Measurements from ENCODE around the gene VASP. TPM values are rescaled to one million over a fixed set of nuclear protein-coding genes. Genes with fewer than 3 reads are reported as not detected.

VASP gene
- total and polyA plus RNA-seq, 2 of the 13 experiments (the other 11 are each of a cell fraction or from before 2014, with no cell fraction given), result 41.8 to 67.1 TPM

DNA sequence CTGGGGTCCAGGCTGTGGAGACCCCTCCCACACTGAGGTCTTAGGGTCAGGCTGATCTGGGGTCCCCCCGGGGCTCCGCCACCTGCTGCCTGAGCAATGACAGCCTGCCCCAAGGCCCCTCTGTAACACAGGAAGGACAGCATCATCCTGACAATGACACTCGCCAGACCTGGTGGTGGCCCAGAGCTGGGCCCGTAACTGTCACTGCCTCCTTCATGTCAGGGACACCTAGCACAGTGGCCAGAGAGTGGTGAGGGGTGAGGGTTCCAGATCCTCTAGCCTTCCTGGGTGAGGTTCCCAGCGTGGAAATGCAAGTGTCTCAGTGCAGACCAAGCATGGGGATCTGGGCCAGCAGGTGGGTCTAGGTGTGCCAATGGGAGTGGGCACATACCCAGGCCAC is 49.6 kb downstream of the VASP start (continued):
- TF ChIP-seq, protein P1, sequence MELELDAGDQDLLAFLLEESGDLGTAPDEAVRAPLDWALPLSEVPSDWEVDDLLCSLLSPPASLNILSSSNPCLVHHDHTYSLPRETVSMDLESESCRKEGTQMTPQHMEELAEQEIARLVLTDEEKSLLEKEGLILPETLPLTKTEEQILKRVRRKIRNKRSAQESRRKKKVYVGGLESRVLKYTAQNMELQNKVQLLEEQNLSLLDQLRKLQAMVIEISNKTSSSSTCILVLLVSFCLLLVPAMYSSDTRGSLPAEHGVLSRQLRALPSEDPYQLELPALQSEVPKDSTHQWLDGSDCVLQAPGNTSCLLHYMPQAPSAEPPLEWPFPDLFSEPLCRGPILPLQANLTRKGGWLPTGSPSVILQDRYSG (CRISPR knock-in tag; IDR thresholded peaks at IDR 0.05), result no peak
- TF ChIP-seq, protein P2, sequence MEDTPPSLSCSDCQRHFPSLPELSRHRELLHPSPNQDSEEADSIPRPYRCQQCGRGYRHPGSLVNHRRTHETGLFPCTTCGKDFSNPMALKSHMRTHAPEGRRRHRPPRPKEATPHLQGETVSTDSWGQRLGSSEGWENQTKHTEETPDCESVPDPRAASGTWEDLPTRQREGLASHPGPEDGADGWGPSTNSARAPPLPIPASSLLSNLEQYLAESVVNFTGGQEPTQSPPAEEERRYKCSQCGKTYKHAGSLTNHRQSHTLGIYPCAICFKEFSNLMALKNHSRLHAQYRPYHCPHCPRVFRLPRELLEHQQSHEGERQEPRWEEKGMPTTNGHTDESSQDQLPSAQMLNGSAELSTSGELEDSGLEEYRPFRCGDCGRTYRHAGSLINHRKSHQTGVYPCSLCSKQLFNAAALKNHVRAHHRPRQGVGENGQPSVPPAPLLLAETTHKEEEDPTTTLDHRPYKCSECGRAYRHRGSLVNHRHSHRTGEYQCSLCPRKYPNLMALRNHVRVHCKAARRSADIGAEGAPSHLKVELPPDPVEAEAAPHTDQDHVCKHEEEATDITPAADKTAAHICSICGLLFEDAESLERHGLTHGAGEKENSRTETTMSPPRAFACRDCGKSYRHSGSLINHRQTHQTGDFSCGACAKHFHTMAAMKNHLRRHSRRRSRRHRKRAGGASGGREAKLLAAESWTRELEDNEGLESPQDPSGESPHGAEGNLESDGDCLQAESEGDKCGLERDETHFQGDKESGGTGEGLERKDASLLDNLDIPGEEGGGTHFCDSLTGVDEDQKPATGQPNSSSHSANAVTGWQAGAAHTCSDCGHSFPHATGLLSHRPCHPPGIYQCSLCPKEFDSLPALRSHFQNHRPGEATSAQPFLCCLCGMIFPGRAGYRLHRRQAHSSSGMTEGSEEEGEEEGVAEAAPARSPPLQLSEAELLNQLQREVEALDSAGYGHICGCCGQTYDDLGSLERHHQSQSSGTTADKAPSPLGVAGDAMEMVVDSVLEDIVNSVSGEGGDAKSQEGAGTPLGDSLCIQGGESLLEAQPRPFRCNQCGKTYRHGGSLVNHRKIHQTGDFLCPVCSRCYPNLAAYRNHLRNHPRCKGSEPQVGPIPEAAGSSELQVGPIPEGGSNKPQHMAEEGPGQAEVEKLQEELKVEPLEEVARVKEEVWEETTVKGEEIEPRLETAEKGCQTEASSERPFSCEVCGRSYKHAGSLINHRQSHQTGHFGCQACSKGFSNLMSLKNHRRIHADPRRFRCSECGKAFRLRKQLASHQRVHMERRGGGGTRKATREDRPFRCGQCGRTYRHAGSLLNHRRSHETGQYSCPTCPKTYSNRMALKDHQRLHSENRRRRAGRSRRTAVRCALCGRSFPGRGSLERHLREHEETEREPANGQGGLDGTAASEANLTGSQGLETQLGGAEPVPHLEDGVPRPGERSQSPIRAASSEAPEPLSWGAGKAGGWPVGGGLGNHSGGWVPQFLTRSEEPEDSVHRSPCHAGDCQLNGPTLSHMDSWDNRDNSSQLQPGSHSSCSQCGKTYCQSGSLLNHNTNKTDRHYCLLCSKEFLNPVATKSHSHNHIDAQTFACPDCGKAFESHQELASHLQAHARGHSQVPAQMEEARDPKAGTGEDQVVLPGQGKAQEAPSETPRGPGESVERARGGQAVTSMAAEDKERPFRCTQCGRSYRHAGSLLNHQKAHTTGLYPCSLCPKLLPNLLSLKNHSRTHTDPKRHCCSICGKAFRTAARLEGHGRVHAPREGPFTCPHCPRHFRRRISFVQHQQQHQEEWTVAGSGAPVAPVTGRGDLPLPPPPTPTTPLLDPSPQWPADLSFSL (CRISPR knock-in tag; IDR thresholded peaks at IDR 0.05), result no peak
- TF ChIP-seq ZFP1 (CRISPR knock-in tag; IDR thresholded peaks at IDR 0.05) (no peak), KLF6 (CRISPR knock-in tag; IDR thresholded peaks at IDR 0.05) (no peak)

DNA sequence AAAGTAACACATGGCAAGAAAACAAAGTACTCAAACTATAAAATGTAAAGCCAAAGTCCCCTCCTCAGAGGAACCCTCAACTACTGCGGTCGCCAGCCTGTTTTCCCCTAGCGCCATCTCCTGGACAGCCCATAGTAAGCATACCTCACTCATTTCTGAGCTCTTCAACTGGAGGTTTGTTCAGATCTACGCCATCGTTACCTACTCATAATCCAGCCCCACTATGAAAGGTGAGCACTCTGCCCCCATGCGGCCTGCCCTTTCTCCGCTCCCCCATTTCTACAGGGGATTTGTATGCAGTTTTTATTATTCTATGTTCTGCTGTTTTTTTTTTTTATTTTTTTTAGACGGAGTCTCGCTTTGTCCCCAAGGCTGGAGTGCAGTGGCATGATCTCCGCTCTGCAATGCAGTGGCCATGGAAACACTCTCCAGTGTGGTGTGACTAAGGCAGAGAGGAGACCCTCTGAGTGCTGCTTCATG is 51.2 kb downstream of the VASP start:
- FAIRE-seq (peak; percentile 90), DNase-seq (ENCODE audit: low spot score) (peak; percentile 73), ATAC-seq (peak; percentile 90)
- Histone ChIP-seq H3K27ac (ENCODE audit: extremely low read length, insufficient read depth, low read length) (no peak overlapping the region), H3K36me3 (replicated peaks in 1 of 2; ENCODE audit: control insufficient read depth in 1 of 2, insufficient read depth in 2 of 2, low read length in 2 of 2) (peaks cover under 1 to 5% of the 10 kb centered on the region in 2 experiments; a peak in 3 of 5 replicates), H3K9me3 (ENCODE audit: low read length) (no peaks in the 10 kb centered on the region), H3K4me3 (replicated peaks in 1 of 3; ENCODE audit: insufficient read depth in 1 of 3, low read depth in 2 of 3, low read length in 3 of 3) (no peak overlapping the region), H2AFZ (ENCODE audit: low read length) (no peak overlapping the region), H3K4me1 (ENCODE audit: insufficient read depth, low read length) (peaks cover 8% of the 10 kb centered on the region), H4K20me1 (ENCODE audit: insufficient read depth, low read length) (no peaks in the 10 kb centered on the region), H3K27me3 (ENCODE audit: control insufficient read depth in 1 of 2, insufficient read depth in 2 of 2, low read length in 2 of 2) (no peaks in the 10 kb centered on the region), H3K79me2 (ENCODE audit: insufficient read depth, low read length) (no peaks in the 10 kb centered on the region), H3K4me2 (ENCODE audit: low read depth, low read length) (no peak overlapping the region), H3K9ac (ENCODE audit: insufficient read depth, low read depth, low read length) (no peak overlapping the region)
- intact Hi-C loops (cut with micrococcal nuclease; ENCODE audit: unreplicated experiment) (loop anchor here (5.0 kb wide), 1 partner anchor 36 kb away; no protein-coding TSS in a partner anchor), in situ Hi-C loops (cut with HindIII; ENCODE audit: extremely low pct_ligation_motif_present, low pct_unique_long_range_greater_than_20kb) (loop anchor here (5.0 kb wide), 1 partner anchor 36 kb away; no protein-coding TSS in a partner anchor)
- no TSS peak for BruUV-seq (replicated peaks)
- WGBS (ENCODE audit: low lambda C conversion rate), result 61% methylated on average over 10 of the region's 10 CpGs
- CTCF ChIA-PET (ENCODE audit: low intra/inter-chr PET ratio, low total read pairs), result interaction anchor here (0.7 to 1.4 kb wide), 3 partner anchors 29 to 65 kb away, joined by 3 to 10 read pairs (median 6); no protein-coding TSS in a partner anchor
- POLR2A ChIA-PET, result interaction anchor here (1.0 kb wide), 1 partner anchor 25 kb away, joined by 3 read pairs; no protein-coding TSS in a partner anchor
- TF ChIP-seq RAD21 (CRISPR knock-in tag; IDR thresholded peaks at IDR 0.05) (peak; percentile 81), MLLT10 (CRISPR knock-in tag; IDR thresholded peaks at IDR 0.05) (no peak), THAP11 (CRISPR knock-in tag; IDR thresholded peaks at IDR 0.05) (peak; percentile 82)
- TF ChIP-seq, protein P3, sequence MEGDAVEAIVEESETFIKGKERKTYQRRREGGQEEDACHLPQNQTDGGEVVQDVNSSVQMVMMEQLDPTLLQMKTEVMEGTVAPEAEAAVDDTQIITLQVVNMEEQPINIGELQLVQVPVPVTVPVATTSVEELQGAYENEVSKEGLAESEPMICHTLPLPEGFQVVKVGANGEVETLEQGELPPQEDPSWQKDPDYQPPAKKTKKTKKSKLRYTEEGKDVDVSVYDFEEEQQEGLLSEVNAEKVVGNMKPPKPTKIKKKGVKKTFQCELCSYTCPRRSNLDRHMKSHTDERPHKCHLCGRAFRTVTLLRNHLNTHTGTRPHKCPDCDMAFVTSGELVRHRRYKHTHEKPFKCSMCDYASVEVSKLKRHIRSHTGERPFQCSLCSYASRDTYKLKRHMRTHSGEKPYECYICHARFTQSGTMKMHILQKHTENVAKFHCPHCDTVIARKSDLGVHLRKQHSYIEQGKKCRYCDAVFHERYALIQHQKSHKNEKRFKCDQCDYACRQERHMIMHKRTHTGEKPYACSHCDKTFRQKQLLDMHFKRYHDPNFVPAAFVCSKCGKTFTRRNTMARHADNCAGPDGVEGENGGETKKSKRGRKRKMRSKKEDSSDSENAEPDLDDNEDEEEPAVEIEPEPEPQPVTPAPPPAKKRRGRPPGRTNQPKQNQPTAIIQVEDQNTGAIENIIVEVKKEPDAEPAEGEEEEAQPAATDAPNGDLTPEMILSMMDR (CRISPR knock-in tag; IDR thresholded peaks at IDR 0.05), result peak; percentile 80
- TF ChIP-seq, protein P4, sequence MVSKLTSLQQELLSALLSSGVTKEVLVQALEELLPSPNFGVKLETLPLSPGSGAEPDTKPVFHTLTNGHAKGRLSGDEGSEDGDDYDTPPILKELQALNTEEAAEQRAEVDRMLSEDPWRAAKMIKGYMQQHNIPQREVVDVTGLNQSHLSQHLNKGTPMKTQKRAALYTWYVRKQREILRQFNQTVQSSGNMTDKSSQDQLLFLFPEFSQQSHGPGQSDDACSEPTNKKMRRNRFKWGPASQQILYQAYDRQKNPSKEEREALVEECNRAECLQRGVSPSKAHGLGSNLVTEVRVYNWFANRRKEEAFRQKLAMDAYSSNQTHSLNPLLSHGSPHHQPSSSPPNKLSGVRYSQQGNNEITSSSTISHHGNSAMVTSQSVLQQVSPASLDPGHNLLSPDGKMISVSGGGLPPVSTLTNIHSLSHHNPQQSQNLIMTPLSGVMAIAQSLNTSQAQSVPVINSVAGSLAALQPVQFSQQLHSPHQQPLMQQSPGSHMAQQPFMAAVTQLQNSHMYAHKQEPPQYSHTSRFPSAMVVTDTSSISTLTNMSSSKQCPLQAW (CRISPR knock-in tag; IDR thresholded peaks at IDR 0.05), result no peak
